Myocyte (in vitro differentiated cells): ENCODE data around the gene MAP1B. TPM values are rescaled to one million over a fixed set of nuclear protein-coding genes. Genes with fewer than 3 reads are reported as not detected.

ENCODE experiments used
- DNase-seq: peaks from one replicate; pipeline ENCODE4 v3.0.0-alpha.2; 2012; ENCODE audit warnings: low read depth
- total RNA-seq: library from RNA; depleted of rRNA; stranded (reverse); fragments of >200 nt; gene quantifications from 2 replicates; pipeline ENCODE4 v1.2.3, GENCODE V29; 2014

MAP1B gene
- total RNA-seq, 1 donor from 2014 or later = 113 TPM

DNA sequence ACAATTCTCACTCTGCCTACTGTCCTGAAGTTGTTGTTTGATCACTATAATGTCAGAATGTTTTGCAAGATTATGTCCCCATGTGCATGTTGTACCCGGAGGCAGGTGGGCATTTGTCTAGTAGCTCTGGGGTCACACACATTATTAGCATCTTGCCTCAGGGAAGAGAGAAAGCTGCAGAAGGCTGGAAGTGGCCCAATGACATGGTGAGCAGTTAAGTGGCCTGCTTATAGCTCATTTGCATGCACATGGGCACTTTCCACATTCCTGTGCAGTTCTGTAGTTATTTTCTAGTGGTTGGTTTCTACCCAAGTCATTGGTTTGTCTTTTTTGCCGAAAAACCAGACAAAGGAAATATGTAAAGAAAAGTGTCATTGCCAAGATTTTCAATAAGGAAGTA, 80.9 kb downstream of the MAP1B start:
- no peak for DNase-seq

DNA sequence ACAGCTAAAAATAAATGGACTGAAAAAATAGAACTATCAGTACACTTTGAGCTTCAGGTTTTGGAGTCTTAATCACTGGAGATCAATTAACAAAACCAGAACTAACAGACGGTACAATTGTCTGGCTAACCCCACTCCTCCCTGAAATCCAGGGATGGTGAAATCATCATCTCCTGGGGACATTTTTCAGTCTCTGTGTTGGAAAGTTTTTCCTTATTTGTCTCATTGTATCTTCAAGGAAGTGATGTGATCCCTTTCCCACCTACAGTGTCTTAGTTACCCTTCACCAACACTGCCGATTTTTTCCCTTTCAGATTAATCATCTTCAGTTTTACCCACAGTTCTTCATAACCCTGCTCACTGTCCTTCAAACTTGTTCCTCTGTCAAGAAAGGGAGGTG, 81.9 kb downstream of the MAP1B start:
- no peak for DNase-seq

DNA sequence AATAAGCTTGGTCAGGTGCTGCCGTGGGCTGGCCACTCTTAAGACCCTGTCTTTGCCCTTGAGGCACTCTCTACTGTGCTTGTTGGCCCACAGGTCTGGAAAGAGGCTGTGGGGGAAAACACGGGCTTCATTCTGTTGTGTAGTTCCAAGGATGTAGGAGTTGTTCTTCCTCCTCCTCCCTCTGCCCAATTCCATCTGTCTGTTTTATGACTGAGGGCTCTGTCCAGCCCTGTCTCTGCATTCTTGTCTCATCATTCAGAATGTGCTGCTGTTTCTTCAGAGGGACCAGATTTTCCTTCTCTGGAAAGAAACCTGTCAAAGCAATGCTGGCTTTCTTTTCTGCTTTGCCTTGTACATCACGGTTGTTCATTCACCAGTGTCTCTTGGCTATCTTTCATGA, 84.1 kb downstream of the MAP1B start:
- no peak for DNase-seq

DNA sequence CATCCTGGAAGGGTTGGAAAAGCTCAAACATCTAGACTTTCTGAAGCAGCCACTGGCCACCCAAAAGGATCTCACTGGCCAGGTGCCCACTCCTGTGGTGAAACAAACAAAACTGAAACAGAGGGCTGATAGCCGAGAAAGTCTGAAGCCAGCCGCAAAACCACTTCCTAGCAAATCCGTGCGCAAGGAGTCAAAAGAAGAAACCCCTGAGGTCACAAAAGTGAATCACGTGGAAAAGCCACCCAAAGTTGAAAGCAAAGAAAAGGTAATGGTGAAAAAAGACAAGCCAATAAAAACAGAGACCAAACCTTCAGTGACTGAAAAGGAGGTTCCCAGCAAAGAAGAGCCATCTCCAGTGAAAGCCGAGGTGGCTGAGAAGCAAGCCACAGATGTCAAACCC, 87.6 kb downstream of the MAP1B start:
- no peak for DNase-seq

DNA sequence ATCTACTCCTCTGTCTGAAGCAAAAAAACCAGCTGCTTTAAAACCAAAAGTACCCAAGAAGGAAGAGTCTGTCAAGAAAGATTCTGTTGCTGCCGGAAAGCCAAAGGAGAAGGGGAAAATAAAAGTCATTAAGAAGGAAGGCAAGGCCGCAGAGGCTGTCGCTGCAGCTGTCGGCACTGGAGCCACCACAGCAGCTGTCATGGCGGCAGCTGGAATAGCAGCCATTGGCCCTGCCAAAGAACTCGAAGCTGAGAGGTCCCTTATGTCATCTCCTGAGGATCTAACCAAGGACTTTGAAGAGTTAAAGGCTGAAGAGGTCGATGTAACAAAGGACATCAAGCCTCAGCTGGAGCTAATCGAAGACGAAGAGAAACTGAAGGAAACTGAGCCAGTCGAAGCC, 88.3 kb downstream of the MAP1B start:
- DNase-seq = peak; percentile 65

DNA sequence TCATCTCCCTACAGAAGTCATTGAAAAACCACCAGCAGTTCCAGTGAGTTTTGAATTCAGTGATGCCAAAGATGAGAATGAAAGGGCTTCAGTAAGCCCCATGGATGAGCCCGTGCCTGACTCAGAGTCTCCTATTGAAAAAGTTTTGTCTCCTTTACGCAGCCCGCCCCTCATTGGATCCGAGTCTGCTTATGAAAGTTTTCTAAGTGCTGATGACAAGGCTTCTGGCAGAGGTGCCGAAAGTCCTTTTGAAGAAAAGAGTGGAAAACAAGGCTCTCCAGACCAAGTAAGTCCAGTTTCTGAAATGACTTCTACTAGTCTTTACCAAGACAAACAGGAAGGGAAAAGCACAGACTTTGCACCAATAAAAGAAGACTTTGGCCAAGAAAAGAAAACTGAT, 90.1 kb downstream of the MAP1B start:
- DNase-seq = no peak

DNA sequence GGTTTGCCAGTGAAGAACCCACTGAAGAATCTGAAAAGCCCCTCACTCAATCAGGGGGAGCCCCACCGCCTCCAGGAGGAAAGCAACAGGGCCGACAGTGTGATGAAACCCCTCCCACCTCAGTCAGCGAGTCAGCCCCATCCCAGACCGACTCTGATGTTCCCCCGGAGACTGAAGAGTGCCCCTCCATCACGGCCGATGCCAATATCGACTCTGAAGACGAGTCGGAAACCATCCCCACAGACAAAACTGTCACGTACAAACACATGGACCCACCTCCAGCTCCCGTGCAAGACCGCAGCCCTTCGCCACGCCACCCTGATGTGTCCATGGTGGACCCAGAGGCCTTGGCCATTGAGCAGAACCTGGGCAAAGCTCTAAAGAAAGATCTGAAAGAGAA, 92.4 kb downstream of the MAP1B start:
- no peak for DNase-seq

DNA sequence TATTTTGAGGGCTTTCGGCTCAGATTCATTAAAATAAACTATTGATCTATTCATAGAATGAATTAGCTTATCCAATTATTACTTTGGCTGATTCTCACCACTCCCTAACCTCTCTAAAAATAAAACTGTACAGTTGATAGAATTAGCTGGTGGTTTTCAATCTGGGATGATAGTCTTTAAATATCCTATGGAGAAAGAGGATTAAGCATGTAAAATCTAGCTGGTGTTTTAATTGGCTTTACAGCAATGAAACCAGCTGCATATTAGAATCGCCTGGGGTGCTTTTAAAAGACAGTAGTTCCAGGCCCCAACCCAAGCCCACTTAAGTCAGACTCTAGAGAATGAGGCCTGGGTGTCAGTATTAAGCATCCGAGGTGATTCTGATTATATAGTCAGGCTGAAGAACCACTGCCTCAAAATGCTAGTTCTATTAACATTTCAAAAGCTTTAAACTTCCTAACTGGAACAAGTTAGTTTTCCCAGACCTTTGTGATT, 95.1 kb downstream of the MAP1B start:
- no peak for DNase-seq

DNA sequence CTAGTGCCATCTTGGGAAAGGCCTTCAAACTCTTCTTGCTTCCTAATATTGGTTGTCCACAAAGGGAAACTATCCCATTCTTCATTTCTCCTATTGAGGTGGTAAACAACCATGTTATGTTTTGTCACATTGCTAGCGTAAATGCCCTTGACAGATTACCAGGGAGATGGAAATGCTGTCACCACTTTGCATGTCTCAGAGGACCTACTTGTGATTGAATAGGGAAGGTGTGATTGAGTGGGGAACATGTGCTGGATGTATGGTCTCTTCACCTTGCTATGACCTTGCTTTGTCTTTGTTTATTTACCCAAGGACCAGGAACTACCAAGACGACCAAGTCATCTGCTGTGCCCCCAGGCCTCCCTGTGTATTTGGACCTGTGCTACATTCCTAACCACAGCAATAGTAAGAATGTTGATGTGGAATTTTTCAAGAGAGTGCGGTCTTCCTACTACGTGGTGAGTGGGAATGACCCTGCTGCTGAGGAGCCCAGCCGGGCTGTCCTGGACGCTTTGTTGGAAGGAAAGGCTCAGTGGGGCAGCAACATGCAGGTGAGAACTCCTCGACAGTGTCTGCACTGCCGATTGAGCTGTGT, 96.1 kb downstream of the MAP1B start:
- no peak for DNase-seq

DNA sequence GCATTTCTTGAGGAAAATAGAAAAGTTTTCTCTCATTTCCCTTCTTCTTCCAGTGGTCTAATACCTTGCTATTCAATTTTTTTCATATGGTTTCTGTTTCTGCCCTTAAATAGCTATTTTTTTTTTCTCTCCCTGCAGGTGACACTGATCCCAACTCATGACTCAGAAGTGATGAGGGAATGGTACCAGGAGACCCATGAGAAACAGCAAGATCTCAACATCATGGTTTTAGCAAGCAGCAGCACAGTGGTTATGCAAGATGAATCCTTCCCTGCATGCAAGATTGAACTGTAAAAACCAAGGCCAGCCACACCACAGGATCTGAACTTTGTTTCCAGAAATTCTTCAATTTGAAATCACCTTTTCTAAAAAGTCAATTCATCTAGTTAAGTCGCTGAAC, 97.7 kb downstream of the MAP1B start:
- DNase-seq = no peak

DNA sequence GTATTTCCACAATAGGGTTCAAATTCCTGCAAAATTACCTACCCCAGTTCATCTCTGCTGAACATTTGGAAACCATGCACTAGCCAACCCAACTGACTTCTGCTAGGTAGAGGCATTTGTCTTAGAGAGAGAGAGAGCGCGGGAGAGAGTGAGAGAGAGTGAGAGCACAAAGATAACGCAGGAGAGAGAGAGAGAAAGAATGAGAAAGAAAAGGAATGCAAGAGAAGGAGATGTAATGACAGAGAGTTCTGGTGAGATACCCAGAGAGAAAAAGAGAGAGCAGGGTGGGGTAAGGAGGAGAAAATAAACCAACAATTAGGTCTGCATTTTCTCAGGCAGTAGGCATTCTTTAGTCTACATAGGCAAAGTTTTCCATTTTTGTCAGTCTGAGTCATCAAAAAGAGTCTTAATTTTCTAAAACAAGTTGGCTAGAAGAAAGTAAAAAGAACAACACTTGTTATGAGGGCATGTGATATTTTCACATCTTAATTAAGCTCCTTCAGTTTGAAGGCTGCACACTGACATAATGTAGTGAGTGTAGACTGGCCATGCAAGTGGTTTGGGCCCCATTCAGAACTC, 98.2 kb downstream of the MAP1B start:
- no peak for DNase-seq

DNA sequence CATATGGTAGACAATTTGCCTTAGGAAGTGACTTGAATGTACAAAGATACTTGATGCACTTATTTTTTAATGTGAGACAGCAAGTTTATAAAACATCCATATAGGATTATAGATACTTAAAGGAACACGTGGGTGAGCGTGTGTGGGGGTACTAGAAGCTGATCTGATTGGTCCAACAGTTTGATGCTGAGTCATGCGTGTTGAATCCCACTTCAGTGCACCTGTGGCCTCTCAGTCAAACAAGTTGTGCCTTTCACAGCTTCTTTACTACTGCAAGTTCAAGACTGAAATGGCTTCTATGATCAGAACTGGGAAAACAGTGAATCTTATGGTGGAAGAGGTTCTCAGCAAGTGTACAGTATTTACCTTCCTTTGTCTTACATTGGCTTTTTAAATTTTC, 98.9 kb downstream of the MAP1B start:
- peak; percentile 44 for DNase-seq

DNA sequence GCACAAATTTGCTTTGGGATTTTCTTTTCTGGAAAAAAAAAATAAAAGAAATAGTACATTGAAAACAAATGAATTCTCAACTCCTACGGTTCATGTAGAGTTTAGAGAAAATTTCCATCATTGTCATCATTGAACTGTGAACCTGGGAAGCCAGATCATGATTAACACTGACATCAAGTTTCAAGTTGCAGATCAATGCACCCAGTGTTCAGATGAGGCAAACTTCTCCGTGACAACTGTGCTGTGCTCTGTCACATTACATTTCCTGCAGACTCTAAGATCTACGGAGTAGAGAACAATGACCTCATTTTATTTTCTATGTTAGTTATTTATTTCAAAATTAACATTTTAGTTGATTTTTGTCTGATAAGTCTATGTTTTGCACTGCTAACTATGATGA, 99.7 kb downstream of the MAP1B start:
- DNase-seq = no peak

DNA sequence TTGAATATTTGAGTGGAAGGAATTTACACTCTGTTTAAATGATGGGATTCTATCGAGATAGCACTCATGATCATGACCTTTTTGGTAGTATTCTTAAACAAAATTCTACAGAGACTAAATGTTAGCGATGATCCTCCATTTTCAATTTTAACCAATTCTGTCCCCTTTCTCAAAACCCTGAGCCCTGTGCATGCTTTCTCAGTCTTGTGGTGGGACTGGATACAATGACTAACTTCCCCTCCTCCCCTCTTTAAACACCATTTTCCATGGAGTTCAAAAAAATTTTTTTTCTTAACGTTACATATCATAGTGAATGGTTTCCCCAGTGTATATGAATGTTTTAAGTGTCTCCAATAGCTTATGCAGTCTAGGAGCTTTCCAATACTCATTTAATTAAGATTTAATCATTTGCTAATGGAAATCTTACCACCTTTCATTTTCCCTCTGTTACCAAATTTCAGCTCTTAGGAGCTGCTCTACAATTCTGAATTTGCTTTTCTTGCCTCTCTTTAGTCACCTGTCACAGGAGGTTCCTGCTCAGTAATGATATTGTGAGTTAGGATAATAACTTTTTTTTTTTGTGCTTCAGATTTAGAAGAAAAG, 101.2 kb downstream of the MAP1B start:
- DNase-seq = no peak

DNA sequence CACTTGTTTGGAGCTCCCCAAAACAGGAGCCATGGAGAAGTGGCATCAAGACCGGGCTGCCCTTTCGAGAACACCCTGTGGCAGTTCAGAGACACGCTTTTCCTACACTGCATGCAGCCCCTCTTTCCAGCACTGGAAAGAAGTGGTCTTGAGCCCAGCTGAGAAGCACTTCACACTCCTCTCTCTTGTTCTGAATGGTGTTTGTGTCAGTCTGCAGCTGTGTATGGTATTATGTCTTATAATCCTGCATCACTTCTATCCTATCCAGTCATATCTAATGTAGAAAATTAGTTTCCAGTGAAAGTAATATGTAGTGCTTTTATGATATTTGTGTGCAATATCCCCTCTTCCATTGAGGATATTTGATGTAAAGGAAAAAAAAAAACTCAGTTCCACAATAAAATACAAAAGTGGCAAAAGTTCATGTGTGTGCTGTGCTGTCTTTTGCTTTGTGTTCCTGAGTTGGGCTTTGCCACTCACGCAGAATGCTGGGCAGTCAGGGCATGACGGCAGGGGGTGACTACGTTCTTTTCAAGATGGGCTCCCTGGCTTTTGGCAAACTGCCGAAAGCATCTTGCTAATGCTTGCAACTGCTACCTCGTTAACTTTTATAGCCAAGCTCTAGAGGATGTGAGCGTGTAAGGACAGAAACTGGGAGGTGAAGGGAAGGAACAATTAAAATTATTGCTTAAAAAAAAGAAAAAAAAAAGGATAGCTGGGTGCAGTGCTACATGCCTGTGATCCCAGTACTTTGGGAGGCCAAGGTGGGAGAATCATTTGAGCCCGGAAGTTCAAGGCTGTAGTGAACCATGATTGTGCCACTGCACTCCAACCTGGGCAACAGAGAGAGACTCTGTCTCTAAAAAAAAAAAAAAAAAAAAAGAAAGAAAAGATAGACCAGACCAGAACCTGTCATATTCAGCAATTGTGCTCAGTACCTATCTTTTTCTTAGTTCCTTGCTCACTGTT, 102.2 kb downstream of the MAP1B start:
- no peak for DNase-seq

DNA sequence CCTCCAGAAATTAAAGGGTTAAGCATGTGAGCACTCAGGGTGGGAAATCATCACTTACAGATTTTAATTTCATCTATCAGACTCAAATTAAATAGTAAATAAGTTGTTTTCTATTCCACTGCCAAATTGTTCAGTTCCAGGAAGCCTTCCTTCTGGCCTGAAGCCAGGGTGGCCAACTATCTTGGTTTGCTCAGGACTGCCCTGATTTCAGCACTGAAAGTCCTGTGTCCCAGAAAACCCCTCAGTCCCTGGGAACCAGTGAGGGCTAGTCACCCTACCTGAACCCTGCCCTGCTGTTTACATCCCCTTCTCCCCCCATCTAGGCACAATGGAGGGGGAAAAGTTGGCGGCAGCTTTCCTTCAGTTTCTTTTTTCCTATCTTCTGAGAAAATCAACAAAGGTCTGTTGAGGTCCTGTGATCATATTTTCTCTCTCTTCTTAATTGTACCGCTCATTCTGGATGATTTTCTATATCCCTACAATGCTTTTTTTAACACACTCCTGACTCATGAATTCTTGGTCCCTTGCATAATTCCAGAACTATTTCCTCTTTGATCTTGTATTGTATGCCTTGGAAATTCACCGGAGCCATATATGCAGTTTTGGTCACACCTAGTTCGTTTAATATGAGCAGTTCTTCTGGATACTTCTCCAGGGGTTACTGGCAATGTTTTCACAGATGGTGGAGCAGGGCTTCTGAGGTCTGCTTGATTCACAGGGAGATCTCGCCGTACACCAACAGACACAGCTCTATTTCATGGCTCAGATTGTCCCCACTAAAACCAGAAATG, 103.8 kb downstream of the MAP1B start:
- DNase-seq = peak; percentile 59

DNA sequence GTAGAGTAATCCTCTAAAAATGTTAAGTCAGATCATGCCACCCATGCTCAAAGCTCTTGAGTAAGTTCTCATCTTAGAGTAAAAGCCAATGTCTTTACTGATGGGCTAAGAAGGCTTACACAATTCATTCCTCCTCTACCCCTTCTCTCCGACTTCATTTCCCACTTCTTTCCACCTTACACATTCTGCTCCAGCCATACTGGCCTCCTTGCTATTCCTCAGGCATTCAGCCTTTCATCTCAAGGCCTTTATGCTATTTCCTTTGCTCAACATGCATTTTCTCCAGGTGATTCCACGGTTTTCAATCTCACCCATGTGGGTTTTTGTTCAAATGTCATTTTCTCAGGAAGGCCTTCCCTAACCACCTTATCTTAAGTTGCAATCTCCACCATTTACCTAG, 104.9 kb downstream of the MAP1B start:
- no peak for DNase-seq

DNA sequence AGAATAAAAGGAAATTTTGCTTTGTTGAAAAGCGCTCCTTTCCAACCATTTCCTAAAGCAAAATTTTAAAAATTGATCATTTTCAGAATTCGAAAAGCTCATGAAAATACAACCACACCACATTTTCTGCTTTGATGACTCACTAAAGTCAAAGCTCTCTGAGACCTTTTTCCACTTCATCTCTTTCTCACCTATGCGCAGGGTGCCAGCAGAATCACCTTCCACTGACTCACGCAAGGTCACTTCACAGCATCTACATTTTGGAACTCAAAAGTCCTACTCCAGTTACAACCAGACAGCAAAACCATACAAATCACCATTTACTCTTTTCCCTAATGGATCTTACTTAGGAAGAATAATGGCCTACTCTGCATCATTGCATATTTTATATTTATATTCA, 106.2 kb downstream of the MAP1B start:
- no peak for DNase-seq

DNA sequence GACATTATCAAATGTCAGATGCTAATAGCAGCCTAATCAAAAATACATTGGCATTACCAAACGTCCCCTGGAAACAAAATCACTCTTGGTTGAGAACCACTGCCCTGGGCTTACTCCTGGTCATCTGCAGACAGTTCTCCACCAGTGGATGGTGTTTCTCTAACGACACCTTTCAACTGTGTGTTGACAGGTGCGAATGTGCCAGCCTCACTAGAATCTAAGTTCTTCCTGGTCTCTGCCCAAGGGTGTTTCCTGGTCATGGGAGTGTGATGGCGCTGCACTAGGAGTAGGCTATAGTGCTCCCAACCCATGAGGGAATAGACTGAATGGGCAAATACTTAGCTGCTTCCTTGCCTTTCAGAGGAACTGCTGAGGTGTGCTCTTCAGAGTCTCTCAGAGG, 106.9 kb downstream of the MAP1B start:
- DNase-seq = no peak

DNA sequence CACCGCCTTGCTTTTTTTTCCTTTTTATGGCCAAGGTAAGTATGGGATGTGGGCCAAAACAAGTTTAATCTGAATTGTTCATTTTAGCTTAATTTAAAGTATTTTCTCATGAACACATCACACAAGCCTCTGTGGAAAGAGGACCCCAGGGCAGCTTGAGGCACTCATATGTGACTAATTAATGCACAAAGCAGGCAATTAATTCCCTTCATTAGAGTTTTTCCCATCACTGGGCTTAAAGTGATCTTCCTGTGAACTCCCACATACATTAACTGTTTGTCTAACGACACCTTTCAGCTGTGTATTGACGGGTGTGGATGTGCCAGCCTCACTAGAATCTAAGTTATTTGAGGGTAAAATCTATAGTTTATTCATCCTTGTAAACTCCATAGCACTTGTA, 109.5 kb downstream of the MAP1B start:
- no peak for DNase-seq

DNA sequence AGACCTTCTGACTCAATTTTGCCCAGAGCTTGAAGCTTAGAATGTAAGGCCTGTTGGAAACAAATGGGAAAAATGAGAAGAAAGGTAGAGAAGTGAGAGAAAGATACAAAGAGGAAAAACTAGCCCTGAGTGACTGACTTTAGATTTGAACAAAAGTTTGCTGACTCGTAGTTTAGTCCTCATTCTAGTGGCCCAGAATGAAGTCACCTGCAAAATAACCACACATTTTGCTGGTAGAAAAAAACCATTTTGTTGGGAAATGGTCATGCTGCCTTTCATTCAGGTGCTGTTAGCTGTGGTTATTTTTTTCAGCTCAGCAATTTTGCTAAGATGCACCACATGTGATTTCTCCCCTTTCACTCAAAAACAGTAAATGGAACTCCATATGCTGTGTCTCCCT, 113.8 kb downstream of the MAP1B start:
- no peak for DNase-seq
